ENCODE data around the gene PLEKHS1. TPM values are rescaled to one million over a fixed set of nuclear protein-coding genes. Genes with fewer than 3 reads are reported as not detected.

PLEKHS1 gene
- total RNA-seq, 1 donor from 2014 or later: 0.11 TPM

DNA sequence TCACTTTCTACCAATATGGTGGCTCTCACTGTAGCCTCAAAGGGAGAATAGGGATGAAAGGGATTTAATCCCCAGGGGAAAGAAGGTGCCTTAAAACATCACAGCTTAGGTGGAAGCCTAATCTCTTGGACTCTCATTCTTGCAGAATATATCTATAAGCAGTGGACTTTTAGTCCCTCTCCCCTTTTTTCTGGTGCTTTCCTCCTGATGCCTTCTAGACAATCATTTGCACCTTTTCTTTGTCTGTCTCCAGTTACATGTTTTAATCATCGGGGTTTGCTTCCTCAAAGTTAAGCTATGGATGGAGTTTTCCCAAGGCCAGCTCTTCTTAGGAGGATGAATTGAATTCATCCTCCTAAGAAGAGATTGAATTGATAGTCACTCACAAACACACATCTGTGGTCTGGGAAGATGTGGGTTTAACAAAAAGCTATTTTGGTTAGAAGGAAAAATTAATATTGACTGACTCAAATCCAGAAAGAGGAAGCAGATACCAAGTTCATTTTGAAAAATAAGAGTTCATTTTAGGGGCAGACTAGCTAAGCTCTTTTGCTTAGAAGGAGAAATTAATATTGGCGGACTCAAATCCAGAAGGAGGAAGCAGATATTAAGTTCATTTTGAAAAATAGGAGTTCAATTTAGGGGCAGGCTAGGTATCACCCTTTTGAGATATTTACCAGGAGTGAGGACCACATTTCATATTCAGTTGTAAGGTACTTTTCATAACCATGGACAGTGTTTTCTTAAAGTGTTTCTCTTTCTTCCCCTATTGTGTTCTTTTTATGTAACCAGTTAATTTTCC lies 35.2 kb upstream of the PLEKHS1 start:
- Mint-ChIP-seq H3K4me1 (ENCODE audit: unreplicated experiment) (peaks cover 15% of the 10 kb centered on the region), H3K27me3 (ENCODE audit: unreplicated experiment) (no peaks in the 10 kb centered on the region), H3K9me3 (ENCODE audit: unreplicated experiment) (peaks cover 5% of the 10 kb centered on the region), H3K27ac (ENCODE audit: unreplicated experiment) (no peak overlapping the region), H3K4me3 (ENCODE audit: unreplicated experiment) (no peak overlapping the region), H3K36me3 (ENCODE audit: unreplicated experiment) (peaks cover 30% of the 10 kb centered on the region)
- TF ChIP-seq, protein P1, sequence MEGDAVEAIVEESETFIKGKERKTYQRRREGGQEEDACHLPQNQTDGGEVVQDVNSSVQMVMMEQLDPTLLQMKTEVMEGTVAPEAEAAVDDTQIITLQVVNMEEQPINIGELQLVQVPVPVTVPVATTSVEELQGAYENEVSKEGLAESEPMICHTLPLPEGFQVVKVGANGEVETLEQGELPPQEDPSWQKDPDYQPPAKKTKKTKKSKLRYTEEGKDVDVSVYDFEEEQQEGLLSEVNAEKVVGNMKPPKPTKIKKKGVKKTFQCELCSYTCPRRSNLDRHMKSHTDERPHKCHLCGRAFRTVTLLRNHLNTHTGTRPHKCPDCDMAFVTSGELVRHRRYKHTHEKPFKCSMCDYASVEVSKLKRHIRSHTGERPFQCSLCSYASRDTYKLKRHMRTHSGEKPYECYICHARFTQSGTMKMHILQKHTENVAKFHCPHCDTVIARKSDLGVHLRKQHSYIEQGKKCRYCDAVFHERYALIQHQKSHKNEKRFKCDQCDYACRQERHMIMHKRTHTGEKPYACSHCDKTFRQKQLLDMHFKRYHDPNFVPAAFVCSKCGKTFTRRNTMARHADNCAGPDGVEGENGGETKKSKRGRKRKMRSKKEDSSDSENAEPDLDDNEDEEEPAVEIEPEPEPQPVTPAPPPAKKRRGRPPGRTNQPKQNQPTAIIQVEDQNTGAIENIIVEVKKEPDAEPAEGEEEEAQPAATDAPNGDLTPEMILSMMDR (IDR thresholded peaks at IDR 0.05): no peak
- no peak for DNase-seq (ENCODE audit: extremely low spot score, unreplicated experiment)

DNA sequence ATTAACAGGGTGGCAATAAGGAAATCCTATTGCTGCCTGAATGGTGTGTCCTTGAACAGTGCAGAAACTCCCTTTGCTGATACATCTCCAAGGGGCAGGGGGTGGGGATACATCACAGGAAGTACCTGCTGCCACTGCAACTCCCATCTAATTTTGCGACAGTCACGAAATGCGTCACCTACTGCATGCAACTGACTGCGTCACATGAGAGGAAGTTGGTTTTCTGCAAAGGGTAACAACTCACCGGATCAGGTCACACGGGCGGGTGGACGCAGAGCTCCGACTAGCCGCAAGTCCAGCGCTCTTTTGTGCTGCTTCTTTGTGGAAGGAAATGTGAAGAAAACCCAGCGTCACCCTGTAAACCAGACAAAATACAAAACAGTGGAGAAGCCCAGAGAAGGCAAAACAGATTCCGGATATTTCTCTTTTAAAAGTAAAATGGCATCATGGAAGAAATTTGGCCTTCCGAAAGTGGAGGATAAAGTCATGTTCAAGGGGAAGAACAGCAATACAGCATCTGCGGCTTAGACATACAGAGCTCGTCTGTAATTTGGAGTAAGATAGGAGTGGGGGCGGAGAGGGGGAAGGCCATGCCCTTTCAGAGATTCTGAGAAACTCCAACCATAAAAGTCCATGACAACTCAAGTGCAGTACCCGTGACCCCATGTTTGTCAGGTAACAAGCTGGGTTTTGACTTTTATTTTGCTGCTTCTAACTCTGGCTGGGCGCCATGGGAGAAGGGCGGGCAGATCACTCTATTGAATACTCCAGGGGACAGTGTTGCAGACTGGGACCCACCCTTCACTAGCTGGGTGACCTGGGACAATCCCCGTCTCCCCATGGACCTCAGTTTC lies 32.3 kb upstream of the PLEKHS1 start:
- no peaks in the 10 kb centered on the region for H3K27me3 Mint-ChIP-seq (ENCODE audit: unreplicated experiment)
- peaks cover 46% of the 10 kb centered on the region for H3K36me3 Mint-ChIP-seq (ENCODE audit: unreplicated experiment)
- no peak for DNase-seq (ENCODE audit: extremely low spot score, unreplicated experiment)
- no peak overlapping the region for H3K4me3 Mint-ChIP-seq (ENCODE audit: unreplicated experiment)
- TF ChIP-seq, protein P1 (IDR thresholded peaks at IDR 0.05): no peak
- H3K27ac Mint-ChIP-seq (ENCODE audit: unreplicated experiment): no peak overlapping the region
- peaks cover 5% of the 10 kb centered on the region for H3K9me3 Mint-ChIP-seq (ENCODE audit: unreplicated experiment)
- H3K4me1 Mint-ChIP-seq (ENCODE audit: unreplicated experiment): peaks cover 11% of the 10 kb centered on the region

DNA sequence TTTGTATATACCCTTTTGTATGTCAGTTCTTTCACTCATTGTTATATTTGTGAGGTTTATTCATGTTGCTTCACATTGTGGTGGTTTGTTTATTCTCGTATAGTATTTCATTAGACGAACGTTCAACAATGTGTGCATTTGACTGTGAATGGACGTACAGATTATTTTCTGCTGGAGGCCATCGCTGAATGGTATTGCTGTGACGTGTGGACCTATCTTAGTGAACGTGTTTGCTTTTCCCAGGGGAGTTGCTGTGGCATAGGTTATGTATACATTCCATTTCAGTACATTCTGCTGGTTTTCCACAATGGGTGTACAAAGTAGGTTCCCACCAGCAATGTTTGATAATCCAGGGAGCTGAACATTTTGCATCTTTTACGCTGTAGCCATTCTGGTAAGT lies 31.1 kb upstream of the PLEKHS1 start:
- Mint-ChIP-seq H3K27me3 (ENCODE audit: unreplicated experiment) (no peaks in the 10 kb centered on the region), H3K4me1 (ENCODE audit: unreplicated experiment) (peaks cover 11% of the 10 kb centered on the region), H3K27ac (ENCODE audit: unreplicated experiment) (no peak overlapping the region), H3K36me3 (ENCODE audit: unreplicated experiment) (peaks cover 54% of the 10 kb centered on the region), H3K9me3 (ENCODE audit: unreplicated experiment) (peaks cover 5% of the 10 kb centered on the region), H3K4me3 (ENCODE audit: unreplicated experiment) (no peak overlapping the region)
- no peak for DNase-seq (ENCODE audit: extremely low spot score, unreplicated experiment)
- TF ChIP-seq, protein P1 (IDR thresholded peaks at IDR 0.05): no peak

DNA sequence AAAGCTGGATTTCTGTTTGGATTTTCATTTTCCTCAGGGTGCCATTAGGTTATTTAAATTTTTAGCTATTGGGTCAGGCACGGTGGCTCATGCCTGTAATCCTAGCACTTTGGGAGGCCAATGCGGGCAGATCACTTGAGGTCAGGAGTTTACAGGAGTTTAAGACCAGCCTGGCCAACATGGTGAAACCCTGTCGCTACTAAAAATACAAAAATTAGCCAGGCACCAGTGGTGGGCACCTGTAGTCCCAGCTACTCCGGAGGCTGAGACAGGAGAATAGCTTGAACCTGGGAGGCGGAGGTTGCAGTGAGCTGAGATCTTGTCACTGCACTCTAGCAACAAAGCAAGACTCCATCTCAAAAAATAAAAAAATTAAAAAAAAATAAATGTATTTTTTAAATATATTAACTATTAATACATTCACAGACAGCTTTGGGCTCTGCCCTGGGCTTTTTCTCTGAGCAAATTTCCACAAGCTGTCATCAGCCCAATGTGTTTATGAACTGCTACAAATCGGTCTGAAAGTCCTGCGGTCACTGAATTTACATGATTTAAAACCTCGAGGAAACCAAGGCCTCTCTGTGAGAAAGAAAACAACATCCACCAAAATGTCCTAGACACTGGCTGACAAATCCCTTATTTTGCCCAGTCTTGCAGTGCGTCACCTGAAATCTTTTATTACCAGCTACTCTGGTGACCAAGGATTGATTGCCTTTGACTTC lies 19.2 kb upstream of the PLEKHS1 start:
- DNase-seq (ENCODE audit: extremely low spot score, unreplicated experiment): no peak
- no peak overlapping the region for H3K27ac Mint-ChIP-seq (ENCODE audit: unreplicated experiment)
- TF ChIP-seq, protein P1 (IDR thresholded peaks at IDR 0.05): no peak

More for the DNA sequence above, 19.2 kb upstream of the PLEKHS1 start:
- Mint-ChIP-seq H3K9me3 (ENCODE audit: unreplicated experiment) (peaks cover 8% of the 10 kb centered on the region), H3K36me3 (ENCODE audit: unreplicated experiment) (peaks cover 29% of the 10 kb centered on the region), H3K4me3 (ENCODE audit: unreplicated experiment) (no peak overlapping the region), H3K4me1 (ENCODE audit: unreplicated experiment) (peaks cover 17% of the 10 kb centered on the region), H3K27me3 (ENCODE audit: unreplicated experiment) (no peaks in the 10 kb centered on the region)

Measured in osteocyte (in vitro differentiated cells).